Right ventricle myocardium inferior (tissue), 1 donor: Measurements from ENCODE around the gene EXTL1. TPM values are rescaled to one million over a fixed set of nuclear protein-coding genes. Genes with fewer than 3 reads are reported as not detected.

Experiments used
- ATAC-seq: fragments of 200-7000 bp; cut with Tn5 transposase; one replicate; pipeline ENCODE4 v1.9.1; 2020; ENCODE audit warnings: mild to moderate bottlenecking, moderate library complexity
- DNase-seq: peaks from one replicate; pipeline ENCODE4 v3.0.0; 2021; ENCODE audit errors: missing footprints
- intact Hi-C: fragments of 100-400 bp; cut with DNase I; formaldehyde crosslinking; loops from one replicate; pipeline ENCODE4 v1.11.0; 2022
- total RNA-seq: library from RNA; stranded (reverse); fragmentation: NEBNext Ultra II Directional; extraction: Animal tissue kit (Norgen Biotek cat#: 25700); gene quantifications from one replicate; pipeline ENCODE4 v1.2.1, GENCODE V29; 2021
- donor health status: DM: no; HTN: yes; CAD: no; lungs with severe emphysema.

The EXTL1 gene
- total RNA-seq, 1 donor from 2014 or later: 11.2 TPM

DNA sequence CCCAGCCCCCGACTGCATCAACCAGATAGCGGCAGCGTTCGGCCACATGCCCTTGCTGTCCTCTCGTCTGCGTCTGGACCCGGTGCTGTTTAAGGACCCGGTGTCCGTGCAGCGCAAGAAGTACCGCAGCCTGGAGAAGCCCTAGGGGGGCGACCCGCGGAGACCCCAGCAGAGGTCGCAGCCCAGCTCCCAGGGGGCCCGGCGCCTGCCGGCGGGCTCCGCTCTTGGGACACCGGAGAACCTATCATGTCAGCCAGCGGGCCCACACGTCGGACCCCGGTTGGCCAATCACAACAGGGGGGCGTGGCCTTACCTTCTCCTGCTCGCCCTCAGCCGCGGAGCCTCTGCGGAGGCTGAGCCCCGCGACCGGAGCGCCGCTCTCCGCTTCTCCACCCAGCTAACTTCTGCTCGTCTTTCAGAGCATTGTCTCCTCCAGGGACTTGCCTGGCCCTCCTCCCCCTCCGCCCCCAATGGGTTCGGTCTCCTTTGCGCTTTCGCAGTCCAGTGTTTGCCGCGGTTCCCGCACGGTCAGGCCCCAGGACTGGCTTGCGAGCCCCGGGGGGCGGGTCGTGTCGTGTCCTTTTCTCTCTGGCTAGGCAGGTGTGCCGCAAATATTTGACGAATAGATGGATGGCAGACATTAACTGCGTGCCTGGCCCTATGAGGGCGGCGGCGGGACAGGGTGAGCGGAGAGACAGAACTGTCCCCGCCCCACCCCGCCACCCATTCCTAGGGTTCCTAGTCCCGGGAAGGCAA is 13.8 kb downstream of the EXTL1 start:
- ATAC-seq (peak; percentile 90), DNase-seq (peak; percentile 98)
- intact Hi-C loops: loop anchor here (5.0 kb wide), 1 partner anchor 197 kb away; the partner anchor contains the start of gene CEP85

DNA sequence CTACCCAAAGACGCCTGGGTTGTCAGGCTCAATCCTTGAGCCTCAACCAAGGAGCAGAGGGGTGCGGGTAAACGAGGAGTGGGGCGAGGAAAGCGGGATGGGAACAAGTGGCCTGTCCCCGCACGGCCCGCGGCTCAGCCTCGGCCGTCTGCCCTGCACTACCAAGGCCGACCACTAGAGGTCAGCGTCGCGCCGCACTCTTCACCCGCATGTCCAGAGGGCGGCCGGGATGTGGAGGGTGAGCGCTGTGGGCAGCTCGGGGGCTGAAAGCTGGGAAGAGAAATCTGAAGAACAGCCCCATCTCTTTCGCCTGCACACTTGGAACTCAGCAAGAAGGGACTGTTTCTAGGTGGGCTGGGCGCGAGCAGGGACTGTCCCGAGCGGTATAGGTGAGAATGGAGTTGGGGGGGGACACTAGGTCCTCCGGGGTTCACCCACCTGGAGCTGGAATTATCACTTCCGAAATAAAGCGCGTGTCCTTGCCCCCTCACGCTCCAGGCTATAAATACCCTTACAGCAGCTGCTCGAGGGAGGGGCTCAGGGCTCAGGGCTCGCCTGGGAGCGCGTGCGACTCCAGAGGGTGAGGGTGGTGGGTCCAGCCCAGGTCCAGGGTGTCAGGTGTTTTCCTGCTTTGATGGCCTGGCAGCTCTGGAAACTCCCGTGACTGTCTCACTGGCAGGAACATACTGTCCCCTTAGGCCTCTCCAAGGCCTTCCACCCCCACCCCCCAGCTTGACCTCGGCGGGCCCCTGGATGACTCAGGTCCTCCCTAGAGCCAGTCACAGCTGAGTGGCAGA is 14.6 kb downstream of the EXTL1 start:
- DNase-seq: peak; percentile 95
- ATAC-seq: peak; percentile 89
- intact Hi-C loops: loop anchor here (1.0 to 5.0 kb wide), 5 partner anchors 31 to 196 kb away; partner anchors contain the start of genes CEP85, FAM110D and TRIM63

DNA sequence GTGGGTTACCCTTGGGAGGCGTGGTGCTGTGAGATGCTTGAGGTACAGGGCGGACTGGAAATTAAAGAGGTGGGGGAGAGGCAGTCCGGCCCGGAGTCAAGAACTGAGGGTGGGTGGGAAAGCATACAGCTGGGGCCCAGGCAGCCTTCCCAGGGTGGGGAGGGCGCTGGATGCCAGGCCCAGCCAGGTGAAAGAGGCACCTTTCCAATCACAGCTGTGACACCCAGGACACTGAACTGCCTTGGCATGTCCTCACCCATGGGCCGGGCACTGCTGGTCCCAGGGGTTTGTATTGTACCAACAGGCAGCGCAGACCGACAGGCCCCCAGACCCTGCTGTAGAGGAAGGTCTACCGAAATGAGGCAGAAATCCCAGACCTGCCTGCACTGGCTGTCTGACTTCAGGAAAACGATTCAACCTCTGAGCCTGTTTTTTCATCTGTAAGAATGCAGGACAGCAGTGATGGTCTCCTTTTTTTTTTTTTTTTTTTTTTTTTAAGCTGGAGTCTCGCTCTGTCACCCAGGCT is 15.2 kb downstream of the EXTL1 start:
- intact Hi-C loops: loop anchor here (1.0 to 5.0 kb wide), 5 partner anchors 30 to 195 kb away; partner anchors contain the start of genes CEP85, FAM110D and TRIM63
- DNase-seq (no peak), ATAC-seq (no peak)

DNA sequence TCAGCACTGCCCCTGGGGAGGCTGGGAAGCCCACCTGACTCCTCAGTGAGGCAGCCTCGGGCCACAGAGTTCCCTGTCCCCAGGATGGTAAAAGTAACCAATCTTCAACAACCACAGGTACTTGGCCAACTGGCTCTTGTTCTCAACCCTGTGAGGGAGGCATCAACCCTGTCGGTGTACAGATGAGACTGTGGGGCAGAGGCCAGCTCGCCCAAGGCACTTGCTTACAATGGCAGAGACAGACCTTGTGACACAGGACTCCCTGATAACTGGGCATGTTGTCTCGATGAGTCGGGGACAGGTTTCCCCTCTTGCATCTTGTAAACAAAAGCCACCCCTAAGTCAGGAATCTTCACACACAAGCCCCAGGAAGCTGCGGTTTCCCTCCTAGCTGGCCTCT is 16.3 kb downstream of the EXTL1 start:
- DNase-seq: no peak
- intact Hi-C loops: loop anchor here (2.0 to 5.0 kb wide), 3 partner anchors 29 to 194 kb away; partner anchors contain the start of genes CEP85, FAM110D and TRIM63
- ATAC-seq: no peak

DNA sequence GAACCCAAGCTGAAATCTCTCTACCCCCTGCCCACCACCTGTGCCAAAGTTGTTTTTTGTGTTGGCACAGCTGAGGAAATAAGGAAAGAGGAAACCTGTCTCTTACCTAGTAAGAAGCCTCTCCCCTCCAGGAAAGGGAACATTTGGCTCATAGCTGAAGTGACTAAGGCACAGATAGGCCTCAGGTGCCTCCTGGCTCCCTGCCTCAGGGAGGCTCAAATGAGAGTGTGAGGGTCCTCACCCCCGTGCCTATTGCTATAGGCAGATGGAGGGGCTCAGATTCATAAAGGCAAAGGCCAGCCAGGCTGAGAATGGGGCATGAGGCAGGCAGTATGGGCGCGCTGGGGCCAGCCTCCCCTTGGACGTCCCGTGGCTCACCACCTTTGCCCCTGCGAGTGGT is 16.9 kb downstream of the EXTL1 start:
- intact Hi-C loops: loop anchor here (5.0 kb wide), 1 partner anchor 194 kb away; the partner anchor contains the start of gene CEP85
- ATAC-seq (no peak), DNase-seq (no peak)

DNA sequence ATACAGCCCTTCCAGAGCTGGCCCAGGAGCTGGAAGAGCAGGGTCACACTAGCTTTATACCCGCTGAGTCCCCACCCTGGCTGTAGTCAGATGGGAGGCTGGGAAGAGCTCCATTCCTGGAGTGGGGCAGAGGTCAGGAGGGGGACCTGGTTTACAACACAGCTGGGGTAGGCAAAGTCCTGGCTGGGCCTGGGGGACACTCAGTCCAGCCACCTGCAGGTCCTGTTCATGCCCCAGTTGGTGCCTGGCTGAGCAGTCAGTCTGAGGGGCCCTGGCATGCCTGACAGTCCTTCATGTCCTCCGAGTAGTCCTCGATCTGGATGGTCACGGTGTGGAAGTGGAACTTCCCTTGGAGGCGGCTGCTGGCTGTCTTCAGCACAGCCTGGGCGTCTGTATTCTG is 17.3 kb downstream of the EXTL1 start:
- intact Hi-C loops: loop anchor here (5.0 kb wide), 1 partner anchor 193 kb away; the partner anchor contains the start of gene CEP85
- DNase-seq (no peak), ATAC-seq (no peak)

DNA sequence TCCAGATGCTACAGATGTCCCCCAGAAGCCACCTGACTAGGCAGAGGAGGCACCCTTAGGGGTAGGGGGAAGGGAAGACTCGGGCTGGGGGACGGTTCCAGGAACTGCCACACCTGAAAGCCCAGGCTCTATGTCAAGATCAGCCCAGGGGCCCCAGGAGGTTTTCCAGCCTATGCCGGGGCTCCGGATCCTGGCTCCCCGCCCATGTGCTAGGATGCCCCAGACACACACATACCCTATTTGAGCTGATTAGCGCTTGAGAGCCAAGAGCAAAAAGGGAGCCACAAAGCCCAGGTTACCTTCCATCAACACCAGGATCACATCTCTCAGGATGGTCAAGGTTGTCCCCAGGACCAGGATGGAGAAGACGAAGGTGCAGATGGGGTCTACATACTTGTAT is 19.8 kb downstream of the EXTL1 start:
- DNase-seq (no peak), ATAC-seq (no peak)
- intact Hi-C loops: no loop called here

DNA sequence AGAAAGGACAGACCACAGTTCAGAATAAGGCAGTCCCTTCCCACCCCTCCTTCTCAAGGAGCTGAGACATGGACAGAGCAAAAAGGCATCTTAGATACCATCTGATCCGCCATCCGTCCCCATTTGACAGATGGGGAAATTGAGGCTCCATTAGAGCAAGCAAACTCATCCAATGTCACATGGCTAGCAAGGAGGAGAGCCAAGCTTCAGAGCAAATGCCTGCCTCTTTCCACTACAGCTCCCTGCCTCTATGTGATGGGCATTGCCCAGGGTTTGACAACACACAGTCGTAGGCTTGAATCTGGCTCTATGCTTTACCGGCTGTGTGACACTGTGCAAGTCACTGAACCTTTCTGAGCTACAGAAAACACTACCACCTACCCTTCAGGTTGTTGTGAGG is 20.4 kb downstream of the EXTL1 start:
- intact Hi-C loops: no loop called here
- no peak for ATAC-seq
- DNase-seq: no peak

DNA sequence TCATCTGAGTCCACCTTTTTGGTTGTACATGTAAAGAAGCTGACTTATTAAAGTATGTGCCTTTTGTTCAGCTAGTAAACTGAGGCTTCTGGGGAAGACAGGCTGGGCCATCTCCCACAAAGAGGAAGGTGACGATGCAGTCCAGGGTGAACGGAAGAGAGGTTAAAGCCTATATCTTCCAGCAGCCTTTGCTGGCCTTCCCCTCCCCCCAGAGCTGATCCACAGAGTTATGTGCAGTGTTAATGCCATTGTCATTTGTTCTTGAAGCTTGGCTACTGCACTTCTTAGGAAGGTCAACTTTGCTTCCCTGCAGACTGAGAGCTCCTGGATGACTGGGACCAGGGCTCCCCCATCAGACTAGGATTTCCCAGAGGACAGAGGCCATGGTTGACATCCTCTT is 22.2 kb downstream of the EXTL1 start:
- no peak for ATAC-seq
- intact Hi-C loops: no loop called here
- DNase-seq: no peak

DNA sequence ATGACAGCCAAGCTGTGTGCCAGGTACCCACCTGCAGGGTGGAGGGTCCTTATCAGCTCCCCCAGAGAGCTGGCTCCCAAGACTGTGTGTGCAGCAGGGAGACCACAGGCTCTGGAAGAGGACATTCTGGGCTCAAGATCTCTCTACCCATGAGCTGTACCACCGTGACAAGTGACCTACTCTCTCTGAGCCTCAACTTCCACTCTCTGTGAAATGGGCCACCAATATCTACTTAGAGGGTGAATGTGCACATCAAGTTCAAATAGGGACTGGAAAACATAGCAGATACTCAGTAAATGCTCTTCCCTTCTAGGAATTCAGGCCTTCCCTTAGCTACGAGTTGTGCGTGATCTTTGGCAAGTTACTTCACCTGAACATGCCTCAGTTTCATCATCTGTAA is 22.8 kb downstream of the EXTL1 start:
- intact Hi-C loops: no loop called here
- DNase-seq (no peak), ATAC-seq (no peak)

DNA sequence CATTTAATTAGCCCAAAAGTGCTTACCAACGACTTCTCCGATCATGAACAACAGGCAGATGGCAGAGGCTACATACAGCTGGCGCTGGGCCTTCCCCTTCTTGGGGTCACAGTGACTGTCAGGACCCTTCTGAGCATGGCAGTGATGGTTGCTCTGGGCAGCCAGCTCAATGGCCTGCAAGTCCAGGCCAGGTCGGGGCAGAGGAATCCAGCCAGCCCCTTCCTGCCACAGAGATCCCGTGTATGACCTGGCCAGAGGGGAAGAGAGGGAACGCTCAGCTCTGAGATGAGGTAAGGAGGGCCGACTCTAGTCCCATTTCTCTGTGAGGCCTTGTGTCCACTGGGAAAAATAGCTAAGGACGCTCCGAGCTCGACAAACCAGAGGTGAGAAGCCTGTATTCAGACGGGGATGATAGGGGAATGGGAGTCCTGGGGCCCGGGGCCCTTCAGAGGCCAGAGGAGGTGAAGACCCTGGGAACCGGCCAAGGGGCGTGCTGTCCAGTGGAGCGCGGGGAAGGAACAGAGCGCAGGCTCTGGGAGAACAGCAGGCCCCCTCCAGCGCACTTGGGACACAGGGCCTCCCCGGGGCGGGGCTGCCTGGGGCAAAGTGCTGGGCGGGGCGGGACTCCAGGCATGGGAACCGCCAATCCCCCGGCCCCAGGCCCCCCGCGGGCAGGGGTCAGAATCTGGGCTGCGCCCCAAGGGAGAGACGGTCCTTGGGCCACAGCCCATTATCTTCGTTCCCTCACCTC is 23.6 kb downstream of the EXTL1 start:
- intact Hi-C loops: no loop called here
- DNase-seq (no peak), ATAC-seq (peak; percentile 17)

DNA sequence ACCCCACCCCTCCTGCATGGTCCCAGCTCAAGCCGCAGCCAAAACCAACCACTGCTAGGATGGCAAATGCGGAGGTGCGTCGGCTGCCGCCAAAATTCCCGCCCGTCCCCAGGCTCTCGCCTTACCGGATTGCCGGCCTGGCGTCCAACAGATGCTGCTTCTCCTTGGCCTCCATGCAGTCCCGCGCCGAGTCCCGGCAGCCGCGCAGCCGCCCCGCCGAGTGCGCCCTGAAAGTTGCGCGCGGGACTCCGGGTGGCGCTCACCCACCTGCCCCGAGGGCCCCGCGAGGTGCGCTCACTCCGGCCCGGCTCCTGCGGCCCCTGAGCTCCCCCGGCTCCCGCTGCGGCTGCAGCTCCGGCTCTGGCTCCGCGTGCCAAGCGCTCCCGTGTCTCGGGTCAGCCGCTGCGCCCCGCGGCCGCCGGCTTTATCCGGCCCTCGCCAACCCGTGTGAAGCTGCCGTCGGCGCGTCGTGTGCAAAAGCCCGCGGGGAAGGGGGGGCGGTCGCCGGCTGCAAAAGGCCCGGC is 24.2 kb downstream of the EXTL1 start, which contains the start of gene SLC30A2:
SLC30A2 (minus strand) TSS at position 397 of the 524 bp plus-strand sequence; CDS start at position 175, 222 bp downstream.
- no peak for DNase-seq
- ATAC-seq: no peak
- intact Hi-C loops: no loop called here

DNA sequence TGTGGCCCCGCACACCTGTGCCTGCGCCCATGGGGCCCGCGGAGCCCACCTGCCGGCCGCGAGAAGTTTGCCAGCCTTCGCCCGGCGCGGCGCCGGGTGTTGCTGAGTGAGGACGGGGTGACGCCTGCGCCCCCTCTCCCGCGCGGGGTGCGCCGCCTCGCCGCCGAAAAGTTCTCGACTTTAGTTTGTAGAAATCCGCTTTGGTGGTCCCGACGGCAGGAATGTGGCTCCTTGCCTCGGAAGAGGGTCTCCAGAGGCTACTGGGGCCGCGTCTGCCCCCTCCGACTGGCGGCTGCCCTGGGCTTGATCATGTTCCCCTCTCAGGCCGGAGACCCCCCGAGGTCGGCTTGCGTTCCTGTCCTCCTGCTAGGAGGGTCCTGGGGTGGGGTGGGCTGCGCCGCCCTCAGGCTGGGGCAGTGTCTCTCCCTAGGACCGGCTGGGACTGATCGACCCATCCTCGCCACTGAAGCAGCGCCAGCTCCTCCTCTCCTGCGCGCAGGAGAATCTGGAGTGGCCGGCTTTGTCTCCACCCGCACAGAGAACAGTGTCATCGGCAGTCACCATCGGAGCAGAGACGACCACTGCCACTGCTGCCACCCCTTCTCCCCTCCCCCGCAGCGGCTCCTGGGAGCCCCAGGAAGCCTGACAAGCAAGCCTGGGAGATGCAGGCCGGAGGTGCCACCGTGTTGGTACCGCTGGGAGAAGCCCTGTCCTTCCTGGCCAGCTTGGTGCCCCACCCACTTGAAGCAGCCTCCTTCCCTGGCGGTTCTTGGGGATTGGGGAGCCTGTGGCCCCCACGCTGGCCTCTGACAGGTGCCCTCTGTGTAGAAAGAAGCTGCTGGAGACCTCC is 24.9 kb downstream of the EXTL1 start:
- DNase-seq (no peak), ATAC-seq (no peak)
- intact Hi-C loops: no loop called here

DNA sequence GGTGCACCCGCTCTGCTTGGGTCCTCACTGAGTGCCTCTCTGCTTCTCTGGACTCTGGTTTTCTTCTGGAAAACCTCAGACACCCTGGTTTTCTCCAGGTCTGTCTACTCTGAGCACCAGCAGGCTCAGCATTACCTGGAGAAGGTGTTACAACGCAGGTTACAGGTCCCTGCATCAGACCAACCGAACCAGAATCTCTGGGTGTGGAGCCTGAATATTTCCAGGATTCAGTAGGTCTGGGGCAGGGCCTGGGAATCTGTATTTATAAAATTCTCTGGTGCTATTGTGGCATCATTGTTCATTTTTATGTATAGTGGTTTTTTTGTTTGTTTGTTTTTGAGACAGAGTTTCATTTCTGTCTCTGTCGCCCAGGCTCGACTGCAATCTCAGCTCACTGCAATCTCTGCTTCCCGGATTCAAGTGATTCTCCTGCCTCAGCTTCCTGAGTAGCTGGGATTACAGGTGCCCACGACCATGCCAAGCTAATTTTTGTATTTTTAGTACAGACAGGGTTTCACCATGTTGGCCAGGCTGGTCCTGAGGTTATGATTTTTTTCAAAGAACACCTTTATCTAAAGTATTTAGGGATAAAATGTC is 25.8 kb downstream of the EXTL1 start:
- ATAC-seq (no peak), DNase-seq (no peak)
- intact Hi-C loops: no loop called here

DNA sequence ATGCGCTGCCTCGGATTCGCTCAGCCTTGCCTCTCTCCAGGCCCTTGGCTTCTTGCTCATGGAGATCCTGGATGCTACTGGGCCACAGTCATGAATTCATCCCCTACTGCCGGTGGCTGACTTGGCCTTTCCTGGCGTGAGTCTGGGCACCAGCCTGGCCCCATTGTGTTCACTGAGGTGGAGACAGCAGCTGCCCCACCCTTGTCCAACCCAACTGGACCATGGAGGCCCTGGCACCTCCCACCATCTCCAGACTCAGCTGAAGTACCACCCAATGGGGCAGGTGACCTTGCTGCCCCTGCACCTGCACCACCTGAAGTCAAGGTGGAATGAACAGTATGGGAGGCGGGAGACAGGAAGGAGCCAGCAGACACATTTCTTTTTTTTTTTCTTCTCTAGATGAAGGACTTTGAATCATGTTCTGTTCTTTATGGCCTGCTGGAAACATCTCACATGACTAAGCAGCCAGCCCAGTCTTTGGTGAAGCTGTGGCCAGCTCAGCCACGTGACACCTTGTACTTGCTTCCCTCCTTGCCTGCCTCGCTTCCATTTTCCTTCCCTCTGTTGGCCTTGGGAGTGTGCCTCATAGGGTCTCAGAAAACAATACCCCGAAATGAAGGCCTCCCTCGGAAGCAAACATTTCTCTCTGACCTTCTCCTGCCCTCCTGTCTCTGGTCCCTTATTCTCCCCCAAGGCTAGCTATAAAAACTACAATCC is 28.1 kb downstream of the EXTL1 start:
- no peak for DNase-seq
- intact Hi-C loops: no loop called here
- peak; percentile 53 for ATAC-seq

DNA sequence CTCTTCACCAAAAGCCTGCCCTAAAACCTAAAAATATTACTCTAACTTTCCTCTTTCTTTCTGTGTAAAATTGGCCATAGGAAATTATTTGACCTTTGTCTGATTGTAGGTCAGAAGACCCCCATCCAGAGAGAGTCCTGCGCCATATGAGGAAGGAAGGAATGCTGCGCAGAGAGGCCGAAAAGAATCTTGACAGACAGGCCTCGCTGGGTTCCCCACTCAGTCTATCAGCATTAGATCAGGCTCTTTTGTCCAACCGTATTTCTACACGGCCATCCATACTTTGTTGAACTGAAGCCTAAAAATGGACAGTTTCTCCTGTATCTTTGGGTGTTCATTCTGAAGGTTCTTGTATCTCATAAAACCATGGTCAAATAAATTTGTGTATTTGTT is 28.7 kb downstream of the EXTL1 start:
- ATAC-seq (peak; percentile 21), DNase-seq (no peak)
- intact Hi-C loops: no loop called here
